Muscle of leg (tissue), 11 donors: Measurements from ENCODE around the gene CMPK1. TPM values are rescaled to one million over a fixed set of nuclear protein-coding genes. Genes with fewer than 3 reads are reported as not detected.

ENCODE experiments used
- DNase-seq: peaks from one replicate; pipeline ENCODE4 v3.0.0; 2013
- H3K27ac ChIP-seq: one replicate; pipeline ENCODE4 v1.5.1; 2013; ENCODE audit warnings: mild to moderate bottlenecking, low read length, control low read depth
- H3K27me3 ChIP-seq: one replicate; pipeline ENCODE4 v1.6.1; 2013; ENCODE audit warnings: low read length; ENCODE audit not compliant: control insufficient read depth, insufficient read depth
- H3K36me3 ChIP-seq: one replicate; pipeline ENCODE4 v1.6.1; 2013; ENCODE audit warnings: low read length; ENCODE audit not compliant: control insufficient read depth, insufficient read depth
- H3K4me1 ChIP-seq: one replicate; pipeline ENCODE4 v1.6.1; 2013; ENCODE audit warnings: low read length; ENCODE audit not compliant: control insufficient read depth, insufficient read depth
- H3K4me3 ChIP-seq: one replicate; pipeline ENCODE4 v1.5.1; 2013; ENCODE audit warnings: low read length, control low read depth
- H3K9me3 ChIP-seq: replicated peaks from 2 replicates; pipeline ENCODE4 v1.6.1; 2013; ENCODE audit warnings: low read depth, low read length; ENCODE audit not compliant: control insufficient read depth
- WGBS: methylation state at CpG from one replicate; pipeline ENCODE4 v1.1.5; 2013; ENCODE audit warnings: missing lambda C conversion rate; ENCODE audit not compliant: insufficient coverage; 5-methylcytosine and 5-hydroxymethylcytosine counted together
- polyA plus RNA-seq, 8 donors: library from polyadenylated mRNA; unstranded; fragments of 120-200 nt; gene quantifications; one replicate each; pipeline versions ENCODE4 v1.2.1 to v1.2.3, GENCODE V29; 2013; ENCODE audit warnings: inconsistent platforms in 1 of 8, low replicate concordance in 1 of 8; ENCODE audit not compliant: insufficient read length in 8 of 8, insufficient read depth in 1 of 8
- total RNA-seq: library from RNA; stranded (reverse); fragments of 120-200 nt; gene quantifications from one replicate; pipeline ENCODE4 v1.2.4, GENCODE V29; 2013

Gene CMPK1
- total and polyA plus RNA-seq, 9 donors, result 52.2 to 77.6 (median 69.1) TPM

DNA sequence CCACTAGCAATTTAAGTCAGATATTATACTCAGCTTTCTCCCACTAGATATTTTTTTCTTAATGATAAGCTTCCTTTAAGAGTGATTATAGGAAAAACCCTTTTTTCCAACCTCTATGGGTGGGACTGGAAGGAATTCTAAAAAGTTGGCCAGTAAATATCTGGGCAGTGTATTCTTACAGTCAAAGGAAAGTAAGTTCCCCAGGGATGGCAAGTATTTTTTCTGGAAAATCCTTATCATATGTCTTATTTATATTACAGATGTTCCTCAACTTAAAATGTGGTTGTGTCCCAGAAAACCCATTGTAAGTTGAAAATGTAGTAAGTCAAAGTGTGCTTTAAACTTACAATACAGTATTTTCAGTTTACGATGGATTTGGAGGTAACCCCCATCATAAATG is 29.2 kb downstream of the CMPK1 start:
- Histone ChIP-seq H3K36me3 (no peaks in the 10 kb centered on the region), H3K9me3 (no peaks in the 10 kb centered on the region), H3K4me3 (no peak overlapping the region), H3K27ac (no peak overlapping the region), H3K4me1 (no peaks in the 10 kb centered on the region), H3K27me3 (no peaks in the 10 kb centered on the region)
- peak; percentile 43 for DNase-seq
- no CpG with 5 or more reads among the region's 1 CpG for WGBS

DNA sequence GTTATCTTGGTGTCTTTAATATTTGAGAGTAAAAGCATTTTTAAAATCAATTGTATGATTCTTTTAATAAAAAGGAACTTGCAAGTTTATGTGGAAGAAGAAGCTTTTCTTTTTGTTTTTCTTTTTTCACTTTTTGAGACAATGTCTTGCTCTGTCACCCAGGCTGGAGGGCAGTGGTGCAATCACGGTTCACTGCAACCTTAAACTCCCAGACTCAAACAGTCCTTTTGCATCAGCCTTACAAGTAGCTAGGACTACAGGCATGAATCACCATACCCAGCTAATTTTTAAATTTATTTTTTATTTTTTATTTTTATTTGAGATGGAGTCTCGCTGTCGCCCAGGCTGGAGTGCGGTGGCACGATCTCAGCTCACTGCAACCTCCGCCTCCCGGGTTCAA is 34.1 kb downstream of the CMPK1 start:
- no peaks in the 10 kb centered on the region for H3K9me3 ChIP-seq
- H3K4me3 ChIP-seq, result no peak overlapping the region
- no peak overlapping the region for H3K27ac ChIP-seq
- H3K4me1 ChIP-seq, result no peaks in the 10 kb centered on the region
- peaks cover 21% of the 10 kb centered on the region for H3K36me3 ChIP-seq
- WGBS, result no CpG with 5 or more reads among the region's 7 CpGs
- DNase-seq, result no peak
- no peaks in the 10 kb centered on the region for H3K27me3 ChIP-seq

DNA sequence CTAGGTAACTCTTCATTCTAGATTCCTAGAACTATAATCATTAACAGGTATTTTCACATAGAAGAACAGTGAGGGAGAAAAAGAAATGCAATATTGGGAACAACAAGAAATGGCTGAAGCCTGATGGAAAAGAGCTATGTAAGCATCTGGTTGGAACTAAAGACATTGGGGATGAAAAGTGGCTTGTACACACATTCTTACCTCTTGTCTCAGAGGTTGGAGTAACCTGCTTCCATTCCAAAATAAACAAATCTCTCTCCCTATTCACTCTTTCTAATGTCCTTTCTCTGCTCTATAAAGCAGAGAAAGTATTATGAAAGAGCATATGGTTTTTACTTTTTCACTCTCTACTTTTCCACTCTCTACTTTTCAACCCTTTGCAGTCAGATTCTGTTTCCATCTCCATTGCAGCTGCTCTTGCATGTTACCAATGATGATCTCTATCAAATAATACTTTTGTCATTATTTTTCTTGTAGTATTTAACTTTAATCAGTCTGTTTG is 37.5 kb downstream of the CMPK1 start:
- H3K4me3 ChIP-seq, result no peak overlapping the region
- DNase-seq, result no peak
- H3K9me3 ChIP-seq, result no peaks in the 10 kb centered on the region
- H3K36me3 ChIP-seq, result peaks cover 35% of the 10 kb centered on the region
- H3K27me3 ChIP-seq, result no peaks in the 10 kb centered on the region
- H3K4me1 ChIP-seq, result no peaks in the 10 kb centered on the region
- no peak overlapping the region for H3K27ac ChIP-seq

- H3K9me3 ChIP-seq, result no peaks in the 10 kb centered on the region
- H3K4me1 ChIP-seq, result no peaks in the 10 kb centered on the region
- WGBS, result no CpG with 5 or more reads among the region's 1 CpG
- no peak for DNase-seq
- no peak overlapping the region for H3K27ac ChIP-seq
- no peaks in the 10 kb centered on the region for H3K27me3 ChIP-seq
- peaks cover 27% of the 10 kb centered on the region for H3K36me3 ChIP-seq
- no peak overlapping the region for H3K4me3 ChIP-seq
Measured at GRCh38 chr1:47374501-47374900, 40.9 kb downstream of the CMPK1 start.

- Histone ChIP-seq H3K4me3 (no peak overlapping the region), H3K27ac (no peak overlapping the region), H3K27me3 (no peaks in the 10 kb centered on the region), H3K36me3 (peaks cover 20% of the 10 kb centered on the region), H3K9me3 (no peaks in the 10 kb centered on the region), H3K4me1 (no peaks in the 10 kb centered on the region)
- WGBS, result no CpG with 5 or more reads among the region's 1 CpG
- DNase-seq, result no peak
Measured at GRCh38 chr1:47378147-47378546, 44.6 kb downstream of the CMPK1 start.

DNA sequence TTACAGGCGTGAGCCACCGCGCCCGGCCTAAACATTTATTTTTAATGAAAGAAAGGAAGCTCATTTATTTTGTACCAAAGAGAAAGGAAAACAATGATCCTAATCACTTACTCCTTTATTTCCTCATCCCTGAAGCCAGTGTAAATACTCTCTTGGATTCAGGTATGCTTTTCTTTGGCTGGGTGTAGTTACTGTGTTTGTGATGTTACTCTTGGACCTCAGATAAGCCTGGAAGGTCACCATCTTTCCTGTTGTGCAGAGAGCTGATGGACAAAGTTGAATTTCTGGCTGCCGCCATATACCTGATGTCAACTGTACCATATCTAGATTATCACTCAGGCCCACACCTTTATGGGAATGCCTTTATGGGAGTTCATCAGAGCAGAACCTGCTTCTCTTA is 47.1 kb downstream of the CMPK1 start:
- H3K9me3 ChIP-seq, result no peaks in the 10 kb centered on the region
- no peaks in the 10 kb centered on the region for H3K27me3 ChIP-seq
- H3K36me3 ChIP-seq, result peaks cover 13% of the 10 kb centered on the region
- WGBS, result no CpG with 5 or more reads among the region's 5 CpGs
- no peaks in the 10 kb centered on the region for H3K4me1 ChIP-seq
- DNase-seq, result no peak
- H3K27ac ChIP-seq, result no peak overlapping the region
- no peak overlapping the region for H3K4me3 ChIP-seq

DNA sequence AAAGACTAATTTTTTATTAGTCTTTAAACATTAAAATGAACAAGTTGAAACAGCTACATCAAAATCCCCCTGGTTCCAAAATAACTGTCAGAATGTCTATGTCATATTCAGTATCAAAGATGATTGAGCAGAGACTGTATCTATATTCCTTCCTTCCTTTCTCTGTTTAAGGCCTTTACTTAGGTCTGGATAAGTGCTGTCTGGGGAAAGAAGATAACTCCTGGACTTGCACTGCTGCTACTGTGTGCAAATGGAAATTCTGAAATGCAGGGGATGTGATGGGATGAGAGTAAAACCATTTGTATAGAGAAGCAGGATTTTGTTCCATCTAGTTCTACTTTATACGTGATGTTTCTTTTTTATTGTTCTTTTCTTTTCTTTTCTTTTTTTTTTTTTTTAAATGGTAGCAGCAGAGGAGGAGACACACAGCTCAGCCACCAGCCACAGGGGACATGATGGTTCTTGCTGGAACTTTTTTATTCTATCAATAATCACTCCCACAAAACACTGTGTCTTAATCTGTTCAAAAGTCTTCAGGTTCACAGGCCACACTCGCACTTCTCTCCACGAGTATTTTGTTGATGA is 48.9 kb downstream of the CMPK1 start:
- Histone ChIP-seq H3K27me3 (no peaks in the 10 kb centered on the region), H3K4me1 (peaks cover under 1% of the 10 kb centered on the region), H3K36me3 (peaks cover 10% of the 10 kb centered on the region), H3K27ac (no peak overlapping the region), H3K9me3 (no peaks in the 10 kb centered on the region), H3K4me3 (no peak overlapping the region)
- DNase-seq, result no peak
- no CpG with 5 or more reads among the region's 3 CpGs for WGBS

- WGBS, result no CpG with 5 or more reads among the region's 3 CpGs
- no peak for DNase-seq
- H3K36me3 ChIP-seq, result peaks cover 10% of the 10 kb centered on the region
Measured at GRCh38 chr1:47384083-47384482, 50.5 kb downstream of the CMPK1 start.

DNA sequence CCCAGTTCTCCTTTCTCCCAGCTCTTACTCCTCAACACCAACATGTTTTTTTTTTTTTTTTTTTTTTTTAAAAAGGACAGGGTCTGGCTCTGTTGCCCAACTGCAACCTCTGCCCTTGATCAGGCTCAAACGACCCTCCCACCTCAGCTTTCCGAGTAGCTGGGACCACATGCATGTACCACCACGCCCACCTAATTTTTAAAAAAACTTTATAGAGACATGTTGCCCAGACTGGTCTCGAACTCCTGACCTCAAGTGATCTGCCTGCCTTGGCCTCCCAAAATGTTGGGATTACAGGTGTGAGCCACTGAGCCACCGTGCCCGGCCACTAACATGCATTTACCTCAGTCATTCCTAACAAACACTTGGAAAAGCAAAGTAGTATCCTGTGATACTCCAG is 51.4 kb downstream of the CMPK1 start:
- 85% methylated on average over 4 of the region's 6 CpGs for WGBS
- no peak for DNase-seq
- Histone ChIP-seq H3K36me3 (peaks cover 10% of the 10 kb centered on the region), H3K9me3 (no peaks in the 10 kb centered on the region), H3K4me3 (no peak overlapping the region), H3K27me3 (no peaks in the 10 kb centered on the region), H3K4me1 (peaks cover 9% of the 10 kb centered on the region), H3K27ac (no peak overlapping the region)

More at GRCh38 chr1:47384083-47384482, 50.5 kb downstream of the CMPK1 start:
- Histone ChIP-seq H3K9me3 (no peaks in the 10 kb centered on the region), H3K27me3 (no peaks in the 10 kb centered on the region), H3K27ac (no peak overlapping the region), H3K4me3 (no peak overlapping the region), H3K4me1 (peaks cover 9% of the 10 kb centered on the region)

DNA sequence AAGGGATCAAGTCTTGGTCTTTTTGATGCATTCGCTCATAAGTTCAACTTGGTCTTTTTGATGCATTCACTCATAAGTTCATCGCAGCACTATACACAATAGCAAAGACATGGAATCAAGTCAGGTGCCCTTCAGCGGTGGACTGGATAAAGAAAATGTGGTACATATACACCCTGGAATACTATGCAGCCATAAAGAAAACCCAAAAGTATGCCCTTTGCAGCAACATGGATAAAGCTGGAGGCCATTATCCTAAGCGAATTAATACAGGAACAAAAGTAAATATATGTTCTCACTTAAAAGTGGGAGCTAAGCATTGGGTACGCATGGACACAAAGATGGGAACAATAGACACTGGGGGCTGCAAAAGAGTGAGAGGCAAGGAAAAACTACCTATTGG is 52.7 kb downstream of the CMPK1 start:
- no peak for DNase-seq
- H3K27ac ChIP-seq, result no peak overlapping the region
- H3K9me3 ChIP-seq, result no peaks in the 10 kb centered on the region
- peaks cover 4% of the 10 kb centered on the region for H3K36me3 ChIP-seq
- H3K4me3 ChIP-seq, result no peak overlapping the region
- H3K27me3 ChIP-seq, result no peaks in the 10 kb centered on the region
- H3K4me1 ChIP-seq, result peaks cover 9% of the 10 kb centered on the region
- WGBS, result no CpG with 5 or more reads among the region's 5 CpGs
